Diencephalon (tissue), 1 donor: ENCODE data around the gene KITLG. TPM values are rescaled to one million over a fixed set of nuclear protein-coding genes. Genes with fewer than 3 reads are reported as not detected.

Experiments used
- small RNA-seq: library from RNA; depleted of rRNA; stranded (forward); fragments of <200 nt; gene quantifications from one replicate; pipeline ENCODE3, GENCODE V24; 2014
- total RNA-seq: library from RNA; depleted of rRNA; stranded (reverse); fragments of >200 nt; gene quantifications from one replicate; pipeline ENCODE4 v1.2.3, GENCODE V29; 2014

KITLG gene
- total RNA-seq = 378 TPM

GRCh38 chr12:88580051-88580871 lies at the start of gene KITLG:
TSS of gene KITLG (minus strand) at chr12:88580471. CDS start at chr12:88580278, 193 bp downstream.

Small RNA genes within 50 kb of the gene (small RNA-seq; reads per million reads assigned to genes)
- gene RNU1-117P = 0.21 reads per million
